GM21576 (cell line): Measurements from ENCODE around the gene CCDC70.

ENCODE experiments used
- ATAC-seq: cut with Tn5 transposase; IDR thresholded peaks from one replicate; pipeline ENCODE4 v1.9.1; 2021; ENCODE audit warnings: mild to moderate bottlenecking, moderate library complexity; ENCODE audit not compliant: unreplicated experiment

The CCDC70 gene

GRCh38 chr13:51856998-51857397 lies 4.8 kb upstream of the CCDC70 start:
- no peak for ATAC-seq

GRCh38 chr13:51858433-51859247 lies 3.1 kb upstream of the CCDC70 start:
- no peak for ATAC-seq

GRCh38 chr13:51862957-51863356 lies 1.2 kb downstream of the CCDC70 start:
- no peak for ATAC-seq

GRCh38 chr13:51865838-51866237 lies 4.1 kb downstream of the CCDC70 start:
- ATAC-seq = no peak

- ATAC-seq = no peak
These were observed 5.3 kb downstream of the CCDC70 start for GRCh38 chr13:51867062-51867461.

- no peak for ATAC-seq
These were observed 8.1 kb downstream of the CCDC70 start for GRCh38 chr13:51869916-51870315.

GRCh38 chr13:51870616-51871015 lies 8.8 kb downstream of the CCDC70 start:
- no peak for ATAC-seq

- no peak for ATAC-seq
These were observed 11.5 kb downstream of the CCDC70 start for GRCh38 chr13:51873117-51873798.

GRCh38 chr13:51873837-51874236 lies 12.1 kb downstream of the CCDC70 start:
- no peak for ATAC-seq

- no peak for ATAC-seq
These were observed 12.9 kb downstream of the CCDC70 start for GRCh38 chr13:51874651-51875050.

- no peak for ATAC-seq
These were observed 17.4 kb downstream of the CCDC70 start for GRCh38 chr13:51879133-51879532.

- ATAC-seq = no peak
These were observed 19.5 kb downstream of the CCDC70 start for GRCh38 chr13:51881296-51881695.

GRCh38 chr13:51882570-51883225 lies 20.9 kb downstream of the CCDC70 start:
- no peak for ATAC-seq

- ATAC-seq = no peak
These were observed 21.4 kb downstream of the CCDC70 start for GRCh38 chr13:51883226-51883600.

GRCh38 chr13:51885651-51886050 lies 23.9 kb downstream of the CCDC70 start:
- ATAC-seq = no peak

GRCh38 chr13:51887468-51887867 lies 25.7 kb downstream of the CCDC70 start:
- no peak for ATAC-seq

- ATAC-seq = no peak
These were observed 30.9 kb downstream of the CCDC70 start for GRCh38 chr13:51892657-51893056.

- ATAC-seq = no peak
These were observed 32.5 kb downstream of the CCDC70 start for GRCh38 chr13:51894239-51894638.

- peak; percentile 59 for ATAC-seq
These were observed 34.4 kb downstream of the CCDC70 start for GRCh38 chr13:51895906-51896888.

GRCh38 chr13:51900471-51900870 lies 38.7 kb downstream of the CCDC70 start:
- ATAC-seq = no peak

- ATAC-seq = no peak
These were observed 41.0 kb downstream of the CCDC70 start for GRCh38 chr13:51902776-51903175.
